Thyroid gland (tissue), 4 donors: ENCODE results near the gene NNT.

Experiments
- POLR2A ChIP-seq, 2 donors: fragments of 450-650 bp; IDR thresholded peaks; one replicate each; pipeline ENCODE4 v1.6.1; 2017; ENCODE audit warnings: antibody characterized with exemption in 2 of 2, mild to moderate bottlenecking in 2 of 2, moderate library complexity in 1 of 2
- TF ChIP-seq, protein P1 (sequence below), 6 experiments: fragments of 200-600 bp in 3 of 6; fragments of 450-650 bp in 3 of 6; sonication (generic) in 3 of 6; IDR thresholded peaks; one replicate each; pipeline ENCODE4 v1.5.1; 2016 to 2019; ENCODE audit warnings: antibody characterized with exemption in 6 of 6, mild to moderate bottlenecking in 2 of 6, inconsistent platforms in 1 of 6, moderate library complexity in 1 of 6

DNA sequence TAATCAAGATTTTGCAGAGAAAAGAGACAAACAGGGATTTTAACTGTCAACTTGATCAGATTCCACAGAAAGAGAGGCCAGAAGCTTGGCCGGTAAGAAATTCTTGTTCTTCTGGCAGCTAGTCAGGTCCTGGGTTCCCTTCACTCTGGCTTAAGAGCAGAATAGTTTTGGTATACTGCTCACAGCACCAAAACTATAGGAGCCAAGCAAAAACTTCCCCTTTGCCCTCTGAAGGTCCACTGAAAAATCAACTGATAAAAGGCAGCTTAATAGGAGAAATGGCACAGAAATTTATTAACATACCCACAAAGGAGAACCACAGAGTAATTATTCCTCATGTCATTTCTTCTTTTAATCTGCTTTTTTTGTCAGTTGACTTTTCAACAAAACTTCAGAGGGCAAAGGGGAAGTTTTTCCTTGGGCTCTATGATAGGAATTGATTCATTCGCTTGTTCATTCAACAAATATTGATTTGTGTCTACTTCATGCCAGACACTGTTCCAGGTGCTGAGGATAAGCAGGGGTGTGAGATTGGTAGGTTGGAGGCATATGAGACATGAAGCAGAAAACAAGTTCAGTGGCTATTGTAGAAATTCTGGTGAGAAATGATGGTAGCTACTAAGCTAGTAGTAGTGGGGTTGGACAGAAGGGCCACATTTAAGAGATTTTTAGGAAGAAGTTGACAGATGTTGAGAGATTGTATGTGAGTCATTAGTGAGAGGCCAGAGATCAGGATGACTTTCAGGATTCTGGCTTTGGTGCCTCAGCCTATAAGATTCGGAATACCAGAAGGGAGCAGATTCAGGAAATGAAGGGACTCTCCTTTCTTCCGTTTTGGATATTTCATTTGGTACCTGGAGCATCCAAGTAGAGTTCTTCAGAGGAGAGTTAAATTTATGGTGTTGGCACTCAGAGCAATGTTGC is 20.6 kb upstream of the NNT start:
- TF ChIP-seq, protein P1, sequence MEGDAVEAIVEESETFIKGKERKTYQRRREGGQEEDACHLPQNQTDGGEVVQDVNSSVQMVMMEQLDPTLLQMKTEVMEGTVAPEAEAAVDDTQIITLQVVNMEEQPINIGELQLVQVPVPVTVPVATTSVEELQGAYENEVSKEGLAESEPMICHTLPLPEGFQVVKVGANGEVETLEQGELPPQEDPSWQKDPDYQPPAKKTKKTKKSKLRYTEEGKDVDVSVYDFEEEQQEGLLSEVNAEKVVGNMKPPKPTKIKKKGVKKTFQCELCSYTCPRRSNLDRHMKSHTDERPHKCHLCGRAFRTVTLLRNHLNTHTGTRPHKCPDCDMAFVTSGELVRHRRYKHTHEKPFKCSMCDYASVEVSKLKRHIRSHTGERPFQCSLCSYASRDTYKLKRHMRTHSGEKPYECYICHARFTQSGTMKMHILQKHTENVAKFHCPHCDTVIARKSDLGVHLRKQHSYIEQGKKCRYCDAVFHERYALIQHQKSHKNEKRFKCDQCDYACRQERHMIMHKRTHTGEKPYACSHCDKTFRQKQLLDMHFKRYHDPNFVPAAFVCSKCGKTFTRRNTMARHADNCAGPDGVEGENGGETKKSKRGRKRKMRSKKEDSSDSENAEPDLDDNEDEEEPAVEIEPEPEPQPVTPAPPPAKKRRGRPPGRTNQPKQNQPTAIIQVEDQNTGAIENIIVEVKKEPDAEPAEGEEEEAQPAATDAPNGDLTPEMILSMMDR (IDR thresholded peaks at IDR 0.05) = no peak
- no peak for TF ChIP-seq POLR2A (IDR thresholded peaks at IDR 0.05)
